GM12874 (cell line): ENCODE data around the gene WWOX.
A peak's percentile ranks its signal among the peaks of the same experiment; 100 is the strongest.

Experiments
- CTCF ChIP-seq: IDR thresholded peaks from 2 replicates; pipeline ENCODE4 v1.5.1; 2011; ENCODE audit warnings: low read depth, mild to moderate bottlenecking, control low read depth, low read length, moderate library complexity; ENCODE audit not compliant: insufficient read depth

WWOX gene

GRCh38 chr16:79248351-79248750, 1148.9 kb downstream of the WWOX start:
- no peak for TF ChIP-seq CTCF

- TF ChIP-seq CTCF, result no peak
These were observed 1151.1 kb downstream of the WWOX start for GRCh38 chr16:79250502-79251098.

GRCh38 chr16:79253100-79253631, 1153.7 kb downstream of the WWOX start:
- no peak for TF ChIP-seq CTCF

GRCh38 chr16:79257953-79258490, 1158.6 kb downstream of the WWOX start:
- TF ChIP-seq CTCF, result no peak

- 0 out of 2 replicates have a peak, but pooled peaks have one; percentile 28 for TF ChIP-seq CTCF
These were observed 1162.1 kb downstream of the WWOX start for GRCh38 chr16:79261481-79261940.

- TF ChIP-seq CTCF, result no peak
These were observed 1162.6 kb downstream of the WWOX start for GRCh38 chr16:79261944-79262552.
